NCI-H2196 (cell line): ENCODE results near the gene MYADML2.

ENCODE experiments used
- DNase-seq: peaks from one replicate; lab custom pipeline; 2025; ENCODE audit not compliant: unreplicated experiment; lab: John Stamatoyannopoulos, UW

The MYADML2 gene

DNA sequence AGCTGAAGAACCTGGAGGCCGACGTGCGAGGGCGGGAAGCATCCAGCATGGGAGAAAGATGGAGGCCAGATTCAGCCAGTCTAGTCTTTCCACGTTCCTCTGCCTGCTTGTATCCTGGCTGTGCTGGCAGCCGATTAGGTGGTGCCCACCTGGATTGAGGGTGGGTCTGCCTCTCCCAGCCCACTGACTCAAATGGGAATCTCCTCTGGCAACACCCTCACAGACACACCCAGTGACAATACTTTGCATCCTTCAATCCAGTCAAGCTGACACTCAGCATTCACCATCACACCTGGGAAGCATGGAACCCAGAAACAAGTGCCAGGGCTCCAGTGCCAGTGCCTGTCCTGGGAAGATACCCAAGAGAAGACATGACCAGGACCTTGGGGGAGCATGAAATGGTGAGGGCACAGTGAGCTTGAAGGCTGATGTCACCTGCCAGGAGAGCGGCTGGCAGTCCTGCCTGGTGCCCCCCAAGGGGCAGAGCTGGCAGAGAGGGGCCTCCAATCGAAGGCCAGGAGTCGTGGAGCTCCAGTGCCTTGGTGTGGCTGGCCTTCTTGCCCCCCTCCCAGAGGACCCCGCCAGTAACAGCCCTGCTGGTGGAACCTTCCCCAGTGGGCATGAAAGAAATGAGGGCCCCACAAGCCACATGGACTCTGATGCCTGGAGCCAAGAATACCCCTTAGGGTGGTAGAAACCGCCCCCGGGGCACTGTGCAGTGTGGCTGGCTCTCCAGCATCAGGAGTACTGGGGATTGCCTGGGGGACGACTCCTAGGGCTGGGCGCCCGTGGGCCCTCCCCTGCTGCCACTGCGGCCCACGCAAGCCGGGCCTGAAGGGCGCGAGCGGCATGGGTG, 45.6 kb downstream of the MYADML2 start:
- no peak for DNase-seq

DNA sequence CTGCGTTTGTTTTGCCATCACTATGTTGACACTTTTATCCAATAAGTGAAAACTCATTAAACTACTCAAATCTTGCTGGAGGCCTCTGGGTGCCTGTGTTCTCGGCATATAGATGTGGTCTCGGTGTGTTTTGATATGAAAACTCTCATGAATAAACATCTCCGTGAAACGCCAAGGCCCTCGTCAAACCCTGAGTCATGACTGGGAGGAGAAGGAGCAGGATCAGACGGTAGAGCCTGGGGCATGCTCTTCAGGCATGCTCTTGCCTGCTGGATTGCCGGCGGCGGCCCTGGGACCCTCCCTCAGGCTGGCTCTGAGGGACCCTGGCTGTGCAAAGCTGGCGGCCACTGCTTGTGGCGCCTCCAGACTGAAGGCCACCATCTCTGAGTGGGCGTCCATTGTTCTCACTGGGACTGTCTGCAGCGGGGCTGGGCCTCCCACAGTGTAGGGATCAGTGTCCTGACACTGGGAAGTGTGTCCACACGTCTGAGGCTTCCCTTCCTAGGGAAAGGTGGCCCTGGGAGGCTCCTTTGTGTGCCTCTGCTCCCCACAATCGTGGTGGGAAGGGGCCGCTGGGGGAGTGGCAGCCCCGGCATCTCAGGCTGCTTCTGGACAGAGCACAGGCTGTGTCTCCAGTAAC, 46.7 kb downstream of the MYADML2 start:
- no peak for DNase-seq

DNA sequence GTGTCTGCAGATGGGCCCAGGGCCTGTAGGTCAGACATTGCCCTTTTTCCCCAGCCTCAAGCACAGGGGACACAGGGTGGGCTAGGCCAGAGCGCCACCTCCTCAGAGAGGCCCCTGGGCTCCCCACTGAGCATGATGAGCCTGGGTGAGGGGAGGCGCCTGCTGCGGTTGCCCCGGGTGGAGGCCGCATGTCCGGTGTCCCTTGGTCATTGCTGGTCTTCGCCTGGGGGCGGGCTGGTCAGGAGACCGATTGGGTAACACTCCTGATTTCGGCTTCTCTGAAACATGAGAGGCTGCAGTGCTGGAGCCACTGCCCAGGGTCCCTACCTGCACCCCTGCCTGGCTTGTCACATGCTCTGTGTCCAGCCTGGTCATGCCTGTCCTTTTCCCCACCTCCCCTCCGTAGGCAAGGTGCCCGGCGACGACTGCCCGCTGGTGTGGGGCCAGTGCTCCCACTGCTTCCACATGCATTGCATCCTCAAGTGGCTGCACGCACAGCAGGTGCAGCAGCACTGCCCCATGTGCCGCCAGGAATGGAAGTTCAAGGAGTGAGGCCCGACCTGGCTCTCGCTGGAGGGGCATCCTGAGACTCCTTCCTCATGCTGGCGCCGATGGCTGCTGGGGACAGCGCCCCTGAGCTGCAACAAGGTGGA, 47.4 kb downstream of the MYADML2 start:
- DNase-seq = no peak

DNA sequence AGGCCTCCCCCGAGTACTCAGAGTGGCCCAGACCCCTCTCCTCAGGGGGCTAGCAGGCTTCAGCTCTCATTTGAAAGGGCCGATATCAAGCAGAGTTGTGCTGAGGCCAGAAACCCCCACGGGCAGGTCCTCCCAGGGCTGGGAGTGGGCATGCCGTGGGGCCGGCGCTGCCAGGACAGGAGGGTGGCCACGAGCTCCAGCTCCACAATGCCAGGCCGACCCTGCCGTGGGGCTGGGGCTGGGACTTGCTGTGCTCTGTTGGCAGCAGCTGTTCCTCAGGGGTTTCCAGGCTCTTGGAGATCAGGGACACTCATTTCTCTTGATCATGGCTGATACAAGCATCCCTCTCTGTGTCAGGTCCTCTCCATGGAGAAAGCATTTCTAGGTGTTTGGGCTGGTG, 48.1 kb downstream of the MYADML2 start:
- no peak for DNase-seq

GRCh38 chr17:81898029-81898866, 48.8 kb downstream of the MYADML2 start:
- DNase-seq = no peak

DNA sequence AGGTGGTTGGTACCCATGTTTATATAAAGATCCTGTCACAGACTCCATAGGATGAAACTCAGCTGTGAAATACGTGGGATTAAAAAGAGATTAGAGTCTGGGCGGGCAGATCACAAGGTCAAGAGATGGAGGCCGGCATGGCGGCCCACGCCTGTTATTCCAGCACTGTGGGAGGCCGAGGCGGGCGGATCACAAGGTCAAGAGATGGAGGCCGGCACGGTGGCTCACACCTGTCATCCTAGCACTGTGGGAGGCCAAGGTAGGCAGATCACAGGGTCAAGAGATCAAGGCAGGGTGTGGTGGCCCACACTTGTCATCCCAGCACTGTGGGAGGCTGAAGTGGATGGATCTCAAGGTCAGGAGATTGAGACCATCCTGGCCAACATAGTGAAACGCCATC, 51.6 kb downstream of the MYADML2 start:
- DNase-seq = no peak

- no peak for DNase-seq
These were observed 55.8 kb downstream of the MYADML2 start for GRCh38 chr17:81891303-81891552.

GRCh38 chr17:81890447-81891302, 56.4 kb downstream of the MYADML2 start:
- no peak for DNase-seq
